Loucy (cell line): ENCODE data around the gene BMF.

ENCODE experiments used
- H2AFZ ChIP-seq: fragments of 200-600 bp; sonication (generic); 2 replicates; pipeline ENCODE4 v1.6.0; 2016; ENCODE audit warnings: antibody characterized with exemption, mild to moderate bottlenecking, low read length, moderate library complexity
- H3F3A ChIP-seq: fragments of 200-600 bp; 2 replicates; pipeline ENCODE4 v1.6.0; 2016; ENCODE audit warnings: antibody characterized with exemption, low read depth, mild to moderate bottlenecking
- H3K27me3 ChIP-seq: fragments of 200-600 bp; sonication (generic); 2 replicates; pipeline ENCODE4 v1.6.1; 2014; ENCODE audit warnings: low read length, mild to moderate bottlenecking; ENCODE audit not compliant: insufficient read depth, poor library complexity, severe bottlenecking
- H3K36me3 ChIP-seq: fragments of 200-600 bp; sonication (generic); 2 replicates; pipeline ENCODE4 v1.6.1; 2016; ENCODE audit warnings: low read length; ENCODE audit not compliant: insufficient read depth
- H3K4me1 ChIP-seq: fragments of 200-600 bp; sonication (generic); 2 replicates; pipeline ENCODE4 v1.5.1; 2014; ENCODE audit warnings: low read length, mild to moderate bottlenecking; ENCODE audit not compliant: insufficient read depth, poor library complexity, severe bottlenecking
- H3K4me2 ChIP-seq: fragments of 200-600 bp; sonication (generic); 2 replicates; pipeline ENCODE4 v1.6.0; 2014; ENCODE audit warnings: antibody characterized with exemption, low read length, low read depth, mild to moderate bottlenecking; ENCODE audit not compliant: poor library complexity, severe bottlenecking
- H3K4me3 ChIP-seq: fragments of 200-600 bp; sonication (generic); 2 replicates; pipeline ENCODE4 v1.5.1; 2014; ENCODE audit warnings: low read length, mild to moderate bottlenecking, mixed read lengths; ENCODE audit not compliant: poor library complexity, severe bottlenecking
- H3K79me2 ChIP-seq: fragments of 200-600 bp; sonication (generic); 2 replicates; pipeline ENCODE4 v1.6.1; 2014; ENCODE audit warnings: low read length; ENCODE audit not compliant: insufficient read depth
- H3K9ac ChIP-seq: fragments of 200-600 bp; sonication (generic); 2 replicates; pipeline ENCODE4 v1.6.0; 2014; ENCODE audit warnings: mild to moderate bottlenecking, low read depth, low read length, moderate library complexity; ENCODE audit not compliant: poor library complexity, severe bottlenecking
- H3K9me2 ChIP-seq: fragments of 200-600 bp; sonication (generic); replicated peaks from 2 replicates; pipeline ENCODE4 v1.6.1; 2016; ENCODE audit warnings: low read depth, low read length, mixed read lengths
- H3K9me3 ChIP-seq: fragments of 200-600 bp; sonication (generic); 2 replicates; pipeline ENCODE4 v1.6.1; 2014; ENCODE audit warnings: mild to moderate bottlenecking, antibody characterized with exemption, low read length, low read depth; ENCODE audit not compliant: insufficient read depth
- H4K20me1 ChIP-seq: fragments of 200-600 bp; sonication (generic); 2 replicates; pipeline ENCODE4 v1.6.0; 2014; ENCODE audit warnings: antibody characterized with exemption, low read length, mild to moderate bottlenecking; ENCODE audit not compliant: insufficient read depth, poor library complexity, severe bottlenecking
- CTCF ChIP-seq: fragments of 200-600 bp; sonication (generic); conservative IDR thresholded peaks from 2 replicates; pipeline ENCODE4 v1.5.1; 2014; ENCODE audit warnings: mild to moderate bottlenecking, antibody characterized with exemption, low read length
- EZH2phosphoT487 ChIP-seq: fragments of 200-600 bp; IDR thresholded peaks from 2 replicates; pipeline ENCODE4 v1.6.1; 2018; ENCODE audit warnings: antibody characterized with exemption, mild to moderate bottlenecking, moderate library complexity, borderline replicate concordance

The BMF gene

GRCh38 chr15:40069178-40070165 is 39.2 kb downstream of the BMF start:
- Histone ChIP-seq H3K9ac (peak overlapping the region; percentile 48), H3K9me3 (no peaks in the 10 kb centered on the region), H4K20me1 (no peaks in the 10 kb centered on the region), H3K27me3 (no peaks in the 10 kb centered on the region), H3K4me3 (no peak overlapping the region), H3K36me3 (no peaks in the 10 kb centered on the region), H3K4me1 (peaks cover 47% of the 10 kb centered on the region), H2AFZ (0 out of 2 replicates have a peak overlapping the region, but pooled peaks have one; percentile 1), H3K4me2 (peak overlapping the region; percentile 59), H3K79me2 (no peaks in the 10 kb centered on the region), H3F3A (peaks cover 5% of the 10 kb centered on the region; the same call in 1 of the 2 replicates), H3K9me2 (no peaks in the 10 kb centered on the region)
- no peak for TF ChIP-seq CTCF
- TF ChIP-seq EZH2phosphoT487 = no peak

- Histone ChIP-seq H3F3A (peaks cover 5% of the 10 kb centered on the region; the same call in 1 of the 2 replicates), H4K20me1 (no peaks in the 10 kb centered on the region), H3K9me3 (no peaks in the 10 kb centered on the region), H3K9ac (peak overlapping the region; percentile 48), H3K4me3 (no peak overlapping the region), H3K9me2 (no peaks in the 10 kb centered on the region), H3K4me2 (no peak overlapping the region), H3K79me2 (no peaks in the 10 kb centered on the region), H3K4me1 (peaks cover 55% of the 10 kb centered on the region), H2AFZ (no peak overlapping the region), H3K27me3 (no peaks in the 10 kb centered on the region), H3K36me3 (no peaks in the 10 kb centered on the region)
- TF ChIP-seq CTCF = no peak
- TF ChIP-seq EZH2phosphoT487 = no peak
These were observed 40.6 kb downstream of the BMF start for GRCh38 chr15:40067921-40068624.

DNA sequence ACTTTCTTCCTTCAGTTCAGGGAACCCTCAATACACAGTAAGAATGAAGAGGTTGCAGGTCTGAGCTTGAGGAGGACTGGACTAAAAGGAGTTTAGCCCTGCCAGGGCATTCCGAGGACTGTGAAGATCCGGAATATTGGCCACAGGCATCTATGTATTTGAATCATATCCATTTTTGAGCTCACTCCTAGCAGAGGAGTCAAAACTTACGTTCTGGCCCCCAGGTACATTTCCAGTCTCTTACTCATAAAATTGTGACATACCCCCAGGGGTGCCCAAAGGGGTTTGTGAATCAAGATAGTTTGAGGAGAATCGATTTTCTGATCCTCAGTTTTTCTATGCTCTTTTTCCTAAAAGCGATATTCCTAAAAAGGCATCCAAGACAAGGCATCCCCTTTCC is 42.1 kb downstream of the BMF start:
- Histone ChIP-seq H3K27me3 (no peaks in the 10 kb centered on the region), H3K4me1 (peaks cover 55% of the 10 kb centered on the region), H3K36me3 (no peaks in the 10 kb centered on the region)

More for the DNA sequence above, 42.1 kb downstream of the BMF start:
- TF ChIP-seq CTCF = no peak
- no peak for TF ChIP-seq EZH2phosphoT487
- H3K9me2 ChIP-seq = no peaks in the 10 kb centered on the region
- H3K9ac ChIP-seq = no peak overlapping the region
- H3K4me3 ChIP-seq = no peak overlapping the region
- H3K79me2 ChIP-seq = no peaks in the 10 kb centered on the region
- H3F3A ChIP-seq = peaks cover 5% of the 10 kb centered on the region; the same call in 1 of the 2 replicates
- H3K4me2 ChIP-seq = no peak overlapping the region
- no peaks in the 10 kb centered on the region for H3K9me3 ChIP-seq
- H2AFZ ChIP-seq = no peak overlapping the region
- H4K20me1 ChIP-seq = no peaks in the 10 kb centered on the region
